Hair follicular keratinocyte (primary cell): Measurements from ENCODE around the gene MYO10. TPM values are rescaled to one million over a fixed set of nuclear protein-coding genes. Genes with fewer than 3 reads are reported as not detected.

Source experiments
- total RNA-seq: library from RNA; depleted of rRNA; stranded (reverse); fragments of >200 nt; gene quantifications from 2 replicates; pipeline ENCODE4 v1.2.3, GENCODE V29; 2015

The MYO10 gene
- 41.3 and 52.7 TPM in 2 replicates for total RNA-seq

GRCh38 chr5:16936150-16936988 lies at the start of gene MYO10:
TSS of gene MYO10 (minus strand) at chr5:16936288. CDS start at chr5:16935808, 480 bp downstream.

GRCh38 chr5:16616536-16617273 lies 319.4 kb downstream of the MYO10 start, which contains the start of gene RETREG1:
TSS of gene RETREG1 (minus strand) at chr5:16616997. CDS start at chr5:16616971, 26 bp downstream.

